Thymus (tissue), 11 donors: Measurements from ENCODE around the gene TMTC4. TPM values are rescaled to one million over a fixed set of nuclear protein-coding genes. Genes with fewer than 3 reads are reported as not detected.

Experiments used
- DNase-seq, 9 donors: peaks; one replicate each; pipeline ENCODE4 v3.0.0-alpha.2; 2013; ENCODE audit warnings: low spot score in 9 of 9, low read depth in 6 of 9, missing footprints in 1 of 9
- H3K27ac ChIP-seq, 2 donors: one replicate each; pipeline ENCODE4 v1.5.1; 2013; ENCODE audit warnings: control low read depth in 1 of 2, low read depth in 1 of 2, low read length in 1 of 2, mild to moderate bottlenecking in 1 of 2, moderate library complexity in 1 of 2
- H3K27me3 ChIP-seq, 2 donors: one replicate each; pipeline ENCODE4 v1.5.1; 2013; ENCODE audit warnings: low read length in 1 of 2; ENCODE audit not compliant: control insufficient read depth in 2 of 2, insufficient read depth in 1 of 2
- H3K36me3 ChIP-seq, 2 donors: one replicate each; pipeline ENCODE4 v1.5.1; 2013; ENCODE audit warnings: low read length in 1 of 2, mild to moderate bottlenecking in 1 of 2, moderate library complexity in 1 of 2; ENCODE audit not compliant: control insufficient read depth in 2 of 2, insufficient read depth in 2 of 2
- H3K4me1 ChIP-seq, 2 donors: one replicate each; pipeline ENCODE4 v1.5.1; 2013; ENCODE audit warnings: low read length in 2 of 2; ENCODE audit not compliant: control insufficient read depth in 2 of 2, insufficient read depth in 2 of 2
- H3K4me3 ChIP-seq, 2 donors: one replicate each; pipeline ENCODE4 v1.5.1; 2013; ENCODE audit warnings: low read length in 2 of 2, control low read depth in 1 of 2, mild to moderate bottlenecking in 1 of 2
- H3K9me3 ChIP-seq, 2 donors: one replicate each; pipeline ENCODE4 v1.5.1; 2013; ENCODE audit warnings: low read length in 1 of 2, mild to moderate bottlenecking in 1 of 2; ENCODE audit not compliant: control insufficient read depth in 2 of 2, insufficient read depth in 1 of 2
- WGBS: extraction: QIAGEN DNeasy Blood & Tissue Kit; methylation state at CpG from one replicate; pipeline ENCODE4 v1.1.7; 2013; 5-methylcytosine and 5-hydroxymethylcytosine counted together
- polyA plus RNA-seq: library from polyadenylated mRNA; stranded (reverse); fragments of 200-250 nt; gene quantifications from one replicate; pipeline ENCODE4 v1.2.3, GENCODE V29; 2013
- total RNA-seq: library from RNA; stranded (reverse); fragments of 120-200 nt; gene quantifications from one replicate; pipeline ENCODE4 v1.2.4, GENCODE V29; 2013
- donor health status: healthy.

The TMTC4 gene
- total and polyA plus RNA-seq, 2 donors, result 8.8 to 11.7 TPM

- Histone ChIP-seq H3K4me1 (no peaks in the 10 kb centered on the region), H3K27ac (no peak overlapping the region), H3K36me3 (peaks cover 29 to 63% of the 10 kb centered on the region in 2 donors), H3K27me3 (no peaks in the 10 kb centered on the region), H3K9me3 (no peaks in the 10 kb centered on the region), H3K4me3 (no peak overlapping the region)
- 97% methylated on average over 5 of the region's 5 CpGs for WGBS
- DNase-seq, result no peak
Observed at GRCh38 chr13:100637796-100638195, 36.8 kb downstream of the TMTC4 start.

GRCh38 chr13:100637380-100637779, 37.2 kb downstream of the TMTC4 start:
- Histone ChIP-seq H3K4me3 (no peak overlapping the region), H3K27ac (no peak overlapping the region), H3K27me3 (no peaks in the 10 kb centered on the region), H3K4me1 (no peaks in the 10 kb centered on the region), H3K9me3 (no peaks in the 10 kb centered on the region), H3K36me3 (peaks cover 29 to 65% of the 10 kb centered on the region in 2 donors)
- no peak for DNase-seq
- WGBS, result 95% methylated on average over 16 of the region's 16 CpGs

- DNase-seq, result no peak
- Histone ChIP-seq H3K4me3 (no peak overlapping the region), H3K36me3 (peaks cover 23 to 64% of the 10 kb centered on the region in 2 donors), H3K9me3 (no peaks in the 10 kb centered on the region), H3K27ac (no peak overlapping the region), H3K27me3 (no peaks in the 10 kb centered on the region), H3K4me1 (no peaks in the 10 kb centered on the region)
- WGBS, result 99% methylated on average over 7 of the region's 7 CpGs
Observed at GRCh38 chr13:100636441-100636840, 38.2 kb downstream of the TMTC4 start.

- H3K36me3 ChIP-seq, result peaks cover 23 to 64% of the 10 kb centered on the region in 2 donors
- WGBS, result 98% methylated on average over 7 of the region's 7 CpGs
- no peaks in the 10 kb centered on the region for H3K4me1 ChIP-seq
- H3K4me3 ChIP-seq, result no peak overlapping the region
- H3K27ac ChIP-seq, result no peak overlapping the region
- no peaks in the 10 kb centered on the region for H3K9me3 ChIP-seq
- DNase-seq, result no peak
- no peaks in the 10 kb centered on the region for H3K27me3 ChIP-seq
Observed at GRCh38 chr13:100636004-100636403, 38.6 kb downstream of the TMTC4 start.

GRCh38 chr13:100634696-100635095, 39.9 kb downstream of the TMTC4 start:
- no peaks in the 10 kb centered on the region for H3K27me3 ChIP-seq
- H3K4me1 ChIP-seq, result no peaks in the 10 kb centered on the region
- peaks cover 24 to 63% of the 10 kb centered on the region in 2 donors for H3K36me3 ChIP-seq
- H3K27ac ChIP-seq, result no peak overlapping the region
- no peak overlapping the region for H3K4me3 ChIP-seq
- H3K9me3 ChIP-seq, result no peaks in the 10 kb centered on the region
- DNase-seq, result no peak
- 95% methylated on average over 12 of the region's 12 CpGs for WGBS

- Histone ChIP-seq H3K27me3 (no peaks in the 10 kb centered on the region), H3K27ac (no peak overlapping the region), H3K4me3 (no peak overlapping the region), H3K36me3 (peaks cover 28 to 68% of the 10 kb centered on the region in 2 donors), H3K4me1 (no peaks in the 10 kb centered on the region), H3K9me3 (no peaks in the 10 kb centered on the region)
- no peak for DNase-seq
- WGBS, result 98% methylated on average over 2 of the region's 2 CpGs
Observed at GRCh38 chr13:100633461-100633860, 41.1 kb downstream of the TMTC4 start.

- WGBS, result 91% methylated on average over 8 of the region's 8 CpGs
- Histone ChIP-seq H3K4me3 (no peak overlapping the region), H3K27me3 (no peaks in the 10 kb centered on the region), H3K9me3 (no peaks in the 10 kb centered on the region), H3K36me3 (peaks cover 18 to 63% of the 10 kb centered on the region in 2 donors), H3K4me1 (no peaks in the 10 kb centered on the region), H3K27ac (no peak overlapping the region)
- DNase-seq, result no peak
Observed at GRCh38 chr13:100630555-100630954, 44.0 kb downstream of the TMTC4 start.

- H3K4me3 ChIP-seq, result no peak overlapping the region
- H3K9me3 ChIP-seq, result no peaks in the 10 kb centered on the region
- H3K36me3 ChIP-seq, result peaks cover 17 to 53% of the 10 kb centered on the region in 2 donors
- DNase-seq, result no peak
- no peaks in the 10 kb centered on the region for H3K4me1 ChIP-seq
- H3K27me3 ChIP-seq, result no peaks in the 10 kb centered on the region
- H3K27ac ChIP-seq, result no peak overlapping the region
- 95% methylated on average over 15 of the region's 15 CpGs for WGBS
Observed at GRCh38 chr13:100627120-100627519, 47.5 kb downstream of the TMTC4 start.

- H3K27me3 ChIP-seq, result no peaks in the 10 kb centered on the region
- WGBS, result 94% methylated on average over 9 of the region's 9 CpGs
- peaks cover 17 to 53% of the 10 kb centered on the region in 2 donors for H3K36me3 ChIP-seq
- H3K27ac ChIP-seq, result no peak overlapping the region
- no peaks in the 10 kb centered on the region for H3K4me1 ChIP-seq
- no peak for DNase-seq
- no peaks in the 10 kb centered on the region for H3K9me3 ChIP-seq
- no peak overlapping the region for H3K4me3 ChIP-seq
Observed at GRCh38 chr13:100625447-100625846, 49.1 kb downstream of the TMTC4 start.

- no peak for DNase-seq
- Histone ChIP-seq H3K4me1 (no peaks in the 10 kb centered on the region), H3K27me3 (no peaks in the 10 kb centered on the region), H3K9me3 (peaks cover 0 to 3% of the 10 kb centered on the region in 2 donors), H3K4me3 (no peak overlapping the region), H3K36me3 (peaks cover 3 to 20% of the 10 kb centered on the region in 2 donors), H3K27ac (no peak overlapping the region)
- WGBS, result 98% methylated on average over 4 of the region's 4 CpGs
Observed at GRCh38 chr13:100620792-100621191, 53.8 kb downstream of the TMTC4 start.
